Ureter (tissue), 1 donor: ENCODE measurements around the gene CYP8B1. TPM values are rescaled to one million over a fixed set of nuclear protein-coding genes. Genes with fewer than 3 reads are reported as not detected.

Experiments
- DNase-seq: peaks from one replicate; pipeline ENCODE4 v3.0.0-alpha.2; 2020; ENCODE audit warnings: low spot score
- total RNA-seq: library from RNA; stranded (reverse); gene quantifications from one replicate; pipeline ENCODE4 v1.2.4, GENCODE V29; 2023
- donor health status: DM: yes; HTN: yes; CAD: no.

Gene CYP8B1
- total RNA-seq, 1 donor from 2014 or later = not detected

DNA sequence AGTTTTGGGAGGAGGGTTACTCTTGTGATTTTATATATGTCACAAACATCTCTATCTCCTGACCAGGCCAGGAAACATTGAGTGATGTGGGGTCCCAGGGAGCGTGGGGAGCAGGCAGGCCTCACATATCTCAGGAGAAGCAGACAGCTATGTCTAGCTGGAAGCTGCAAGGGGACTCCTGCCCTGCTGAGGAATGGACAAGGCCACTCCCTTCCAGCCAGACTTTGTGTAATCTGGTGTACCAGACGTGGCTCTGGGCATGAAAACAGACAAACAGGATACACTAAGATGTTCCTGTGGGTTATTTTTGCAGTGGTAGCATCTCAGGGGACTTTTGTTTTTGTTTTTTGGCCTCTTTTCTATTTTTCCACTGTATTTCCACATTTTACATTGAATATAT lies 23.2 kb downstream of the CYP8B1 start:
- DNase-seq = peak; percentile 38

DNA sequence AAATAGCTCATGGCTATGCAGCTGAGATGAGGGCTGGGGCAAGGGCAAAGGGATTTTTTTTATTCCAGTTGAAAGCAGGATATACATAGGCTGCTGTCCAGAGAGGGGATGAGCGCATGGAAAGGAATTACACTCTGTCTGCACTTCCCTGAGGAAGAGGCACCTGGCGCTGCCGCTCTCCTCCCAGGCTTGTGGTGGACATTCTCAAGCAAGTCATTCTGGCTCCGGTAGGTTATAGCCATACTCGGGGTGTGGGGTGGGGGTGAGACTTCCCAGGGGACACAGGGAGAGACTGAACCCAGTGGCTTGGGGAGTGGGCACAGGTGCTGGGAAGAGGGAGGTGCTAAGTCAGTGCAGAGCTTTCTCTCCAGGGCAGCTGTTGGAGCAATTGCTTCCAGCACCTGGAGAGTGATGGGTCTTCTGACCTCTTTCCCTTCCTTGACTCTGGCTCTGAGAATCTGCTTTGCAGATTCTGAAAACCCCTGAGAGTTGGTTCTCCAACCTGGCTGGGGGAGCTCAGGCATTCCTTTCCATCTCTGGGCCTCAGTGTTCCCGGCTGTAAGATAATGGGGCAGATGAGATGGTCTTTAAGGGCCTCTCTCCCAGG lies 24.3 kb downstream of the CYP8B1 start:
- peak; percentile 36 for DNase-seq

- no peak for DNase-seq
Observed at GRCh38 chr3:42850263-42850662, 25.4 kb downstream of the CYP8B1 start.

- DNase-seq = no peak
Observed at GRCh38 chr3:42849017-42849416, 26.7 kb downstream of the CYP8B1 start.

- DNase-seq = no peak
Observed at GRCh38 chr3:42847731-42848130, 27.9 kb downstream of the CYP8B1 start.

- no peak for DNase-seq
Observed at GRCh38 chr3:42846685-42847522, 28.8 kb downstream of the CYP8B1 start.

DNA sequence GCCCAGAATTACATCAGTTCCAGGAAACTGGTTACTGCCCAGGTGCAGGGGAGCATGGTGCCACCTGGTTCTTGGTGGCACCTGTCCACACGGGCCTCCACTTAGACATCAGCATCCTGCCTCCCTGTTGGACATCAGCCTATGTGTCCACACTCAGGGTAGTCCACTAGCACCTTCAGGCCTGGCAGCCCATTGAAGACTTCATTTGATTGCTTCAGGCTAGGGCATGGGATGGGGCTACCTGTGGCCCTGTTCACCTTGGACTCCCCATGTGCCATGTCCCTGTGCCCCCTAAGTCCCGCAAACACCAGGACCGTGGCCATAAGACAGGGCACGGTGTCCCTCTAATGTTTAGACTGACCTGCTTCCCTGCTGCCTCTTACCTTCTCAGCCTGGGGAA lies 30.9 kb downstream of the CYP8B1 start:
- no peak for DNase-seq

DNA sequence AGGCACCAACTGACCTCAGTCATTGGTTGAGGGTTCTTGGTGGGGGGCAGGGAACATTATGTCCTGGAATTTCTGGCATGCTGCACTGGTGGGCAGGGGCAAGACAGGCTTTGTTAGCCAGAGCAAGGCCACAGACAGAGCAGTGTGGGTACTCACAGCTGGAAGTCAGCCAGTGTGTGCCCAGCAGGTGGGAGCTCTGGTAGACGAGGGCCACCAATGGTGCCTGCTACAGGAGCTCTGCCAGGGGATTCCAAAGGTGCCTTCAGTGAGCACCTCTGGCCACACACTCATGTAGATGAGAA lies 31.3 kb downstream of the CYP8B1 start:
- no peak for DNase-seq

- DNase-seq = no peak
Observed at GRCh38 chr3:42843713-42844411, 31.8 kb downstream of the CYP8B1 start.

GRCh38 chr3:42841332-42841731 lies 34.3 kb downstream of the CYP8B1 start:
- DNase-seq = no peak

DNA sequence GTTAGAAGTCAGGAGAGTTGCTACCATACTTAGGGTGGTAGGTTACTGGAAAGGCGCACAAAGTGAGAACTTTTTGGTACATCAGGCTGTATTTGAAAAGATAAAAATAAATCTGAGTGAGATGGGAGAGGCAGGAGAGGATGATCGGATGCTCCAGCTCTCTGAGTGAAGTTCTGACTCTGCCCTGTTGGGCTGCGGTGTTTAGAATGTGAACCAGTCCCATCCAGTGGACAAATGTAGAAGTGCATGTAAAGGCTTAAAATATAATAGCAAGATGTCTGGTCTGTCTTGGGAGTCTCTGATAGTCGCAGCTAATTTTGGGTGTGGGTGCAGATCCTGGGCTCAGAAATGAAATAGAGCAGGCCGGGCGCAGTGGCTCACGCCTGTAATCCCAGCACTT lies 36.1 kb downstream of the CYP8B1 start:
- DNase-seq = no peak

GRCh38 chr3:42838571-42838970 lies 37.1 kb downstream of the CYP8B1 start:
- no peak for DNase-seq

DNA sequence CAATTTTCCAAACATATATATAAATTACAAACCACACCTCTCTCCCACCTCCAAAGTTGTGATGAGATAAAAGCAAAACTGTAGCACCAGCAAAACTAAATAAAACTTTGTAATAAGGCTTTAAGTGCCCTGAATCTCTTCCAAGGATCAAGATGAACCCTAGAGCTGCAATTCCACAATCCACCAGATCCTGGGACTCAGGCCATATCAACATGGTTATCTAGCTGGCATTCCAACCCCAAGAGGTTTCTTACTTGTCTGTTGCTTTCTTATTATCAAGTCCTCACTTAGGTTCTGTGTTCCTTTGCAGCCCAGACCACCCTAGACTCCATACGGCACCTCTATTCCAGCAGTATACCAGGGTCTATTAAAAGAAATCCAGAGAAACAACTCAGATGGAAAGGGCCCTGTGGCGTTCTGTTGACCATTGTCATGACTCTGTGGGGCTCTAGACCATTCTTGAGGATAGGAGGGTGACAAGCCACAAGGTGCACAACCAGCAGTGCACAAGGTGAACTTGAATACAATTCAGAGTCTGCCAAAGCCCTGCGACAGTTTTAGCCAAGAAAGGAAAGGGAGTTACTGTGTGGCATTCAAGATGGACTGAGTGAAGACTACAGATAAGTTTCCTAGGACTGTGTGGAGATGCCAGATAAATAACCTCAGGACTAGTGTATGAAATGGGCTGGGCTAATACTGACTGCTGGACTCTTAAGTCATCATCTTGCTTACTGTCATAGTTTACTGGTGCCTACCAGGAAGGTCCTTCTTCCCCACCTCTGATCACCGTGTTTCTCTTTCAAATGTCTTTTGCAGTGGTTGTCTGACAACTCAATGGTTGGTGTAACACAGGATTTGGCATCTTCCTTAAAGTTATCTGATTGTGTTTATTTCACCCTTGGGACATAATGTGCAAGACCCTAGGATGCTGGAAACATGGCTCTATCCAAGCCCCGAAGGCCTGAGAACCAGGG lies 39.2 kb downstream of the CYP8B1 start:
- no peak for DNase-seq

GRCh38 chr3:42831321-42831713 lies 44.4 kb downstream of the CYP8B1 start:
- DNase-seq = peak; percentile 78

DNA sequence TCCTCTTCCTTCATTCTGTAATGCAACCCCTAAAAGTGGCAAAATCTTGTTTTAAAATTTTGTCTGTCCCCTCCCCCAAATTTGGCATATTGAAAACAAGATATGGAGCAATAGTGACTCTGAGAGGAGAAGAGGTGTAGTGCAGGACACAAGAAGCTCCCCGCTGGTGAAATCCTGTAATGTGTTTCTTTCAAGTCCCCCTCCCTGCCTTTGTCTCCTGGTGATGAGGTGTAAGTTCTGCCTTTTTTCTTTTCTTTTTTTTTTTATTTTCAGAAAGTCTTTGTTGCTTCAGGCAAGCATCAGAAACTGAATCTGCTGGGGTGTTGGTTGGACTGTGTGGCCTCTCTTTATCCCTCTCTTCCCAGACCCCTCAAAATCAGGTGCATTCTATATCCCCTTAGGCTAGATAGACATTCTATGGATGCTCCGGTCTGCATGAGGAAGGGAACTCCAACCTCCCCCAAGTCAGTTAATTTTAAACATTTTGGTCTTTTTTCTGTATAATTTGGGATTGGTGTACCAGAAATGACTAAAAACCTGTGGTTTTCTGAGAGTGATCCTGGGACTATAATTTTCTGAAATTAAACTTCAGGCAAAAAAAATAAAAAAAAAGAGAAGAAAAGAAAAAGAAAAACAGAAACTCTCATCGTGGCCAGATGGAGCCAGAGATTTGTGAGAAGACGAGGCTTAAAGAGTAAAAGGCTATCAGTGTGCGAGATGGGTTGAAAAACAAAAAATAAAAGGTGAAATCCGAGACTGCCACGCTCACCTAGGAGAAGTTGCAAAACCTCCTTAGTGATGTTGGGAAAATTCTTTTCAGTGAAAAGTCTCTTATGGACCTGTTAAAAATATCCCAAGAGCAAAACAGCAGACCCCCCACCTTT lies 45.0 kb downstream of the CYP8B1 start:
- DNase-seq = no peak

GRCh38 chr3:42829628-42830436 lies 45.8 kb downstream of the CYP8B1 start:
- DNase-seq = no peak

DNA sequence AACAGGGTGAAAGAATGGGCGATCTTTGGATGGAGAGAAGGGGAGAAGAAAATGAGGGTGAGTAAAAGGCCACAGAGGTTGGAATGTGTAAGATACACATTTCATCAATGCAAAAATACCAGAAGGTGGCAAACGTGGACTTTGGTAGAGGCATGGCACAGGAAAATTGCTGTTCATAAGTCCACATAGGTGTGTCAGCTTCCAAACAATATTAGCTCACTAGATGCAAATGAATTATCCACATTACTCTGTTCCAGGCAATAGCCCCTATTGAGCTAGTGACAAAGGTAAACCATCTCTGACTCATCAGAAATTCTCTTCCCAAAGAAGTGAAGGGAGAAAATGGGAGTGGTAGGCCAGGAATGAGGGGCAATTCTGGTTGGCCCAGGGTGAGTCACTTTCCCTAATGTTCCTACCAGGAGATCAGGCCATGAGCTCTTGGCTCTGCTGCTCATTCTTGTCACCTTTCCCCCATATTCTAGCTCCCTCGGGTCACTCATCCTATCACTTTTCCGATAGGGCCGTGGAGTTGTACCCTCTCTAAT lies 46.5 kb downstream of the CYP8B1 start:
- no peak for DNase-seq

- DNase-seq = no peak
Observed at GRCh38 chr3:42827654-42828053, 48.0 kb downstream of the CYP8B1 start.

DNA sequence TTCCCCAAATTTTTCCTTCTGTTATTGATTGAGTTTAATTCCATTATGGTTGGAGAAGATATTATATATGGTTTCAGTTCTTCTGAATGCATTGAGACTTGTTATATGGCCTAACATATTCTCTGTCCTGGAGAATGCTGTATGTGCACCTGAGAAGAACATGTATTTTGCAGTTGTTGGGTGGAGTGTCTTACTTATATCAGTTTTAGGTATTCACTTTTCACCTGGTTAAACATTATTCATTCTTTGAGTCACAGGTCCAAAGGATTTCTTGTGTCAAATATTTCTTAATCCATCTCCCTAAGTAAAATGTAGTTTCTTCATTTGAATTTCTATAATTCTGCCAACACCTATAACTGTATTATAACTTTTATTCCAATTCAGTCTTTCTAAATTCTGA lies 48.7 kb downstream of the CYP8B1 start:
- DNase-seq = no peak

DNA sequence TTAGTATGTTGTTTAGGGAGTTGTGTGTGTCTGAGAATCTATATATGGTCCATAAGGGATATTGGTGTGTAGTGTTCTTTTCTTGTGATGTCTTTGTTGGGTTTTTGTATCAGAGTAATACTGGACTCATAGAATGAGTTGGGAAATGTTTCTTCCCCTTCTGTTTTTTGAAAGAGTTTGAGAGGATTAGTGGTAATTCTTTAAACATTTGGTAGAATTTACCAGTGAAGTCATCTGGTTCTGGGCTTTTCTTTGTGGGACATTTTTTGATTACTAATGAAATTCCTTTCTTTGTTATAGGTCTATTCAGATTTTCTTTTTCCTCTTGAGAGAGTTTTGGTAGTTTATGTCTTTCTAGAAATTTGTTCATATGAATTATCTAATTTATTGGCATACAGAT lies 49.5 kb downstream of the CYP8B1 start:
- DNase-seq = no peak
